ENCODE data around the gene ABHD16B.

The ABHD16B gene

DNA sequence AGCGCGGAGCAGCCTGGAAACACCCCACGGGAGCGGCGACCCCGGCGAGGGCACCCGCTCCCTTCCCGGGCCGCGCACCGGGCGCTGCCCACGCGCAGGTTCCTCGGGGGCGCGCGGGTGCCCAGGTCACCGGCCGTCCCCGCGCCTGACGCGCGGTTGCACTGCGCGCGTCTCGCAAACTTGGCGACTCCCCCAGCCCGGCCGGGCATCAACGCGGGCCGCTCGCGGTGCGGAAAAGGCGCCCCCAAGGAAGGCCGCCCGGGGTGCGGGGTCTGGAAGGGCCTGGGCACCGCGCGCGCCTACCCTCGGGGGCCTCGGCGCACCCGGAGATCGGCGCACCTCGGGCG is 29.7 kb upstream of the ABHD16B start:
- no peaks in the 10 kb centered on the region for H3K27me3 ChIP-seq (ENCODE audit: insufficient read depth, low read length, poor library complexity, severe bottlenecking)
- no peak overlapping the region for H3K4me3 ChIP-seq (ENCODE audit: low read length, poor library complexity, severe bottlenecking)
- H4K20me1 ChIP-seq (ENCODE audit: insufficient read depth, low read length, poor library complexity, severe bottlenecking), result no peaks in the 10 kb centered on the region
- no peak overlapping the region for H3K4me2 ChIP-seq (ENCODE audit: low read depth, low read length, poor library complexity, severe bottlenecking)
- TF ChIP-seq EZH2phosphoT487 (IDR thresholded peaks at IDR 0.05; ENCODE audit: borderline replicate concordance), result no peak
- TF ChIP-seq, protein P1, sequence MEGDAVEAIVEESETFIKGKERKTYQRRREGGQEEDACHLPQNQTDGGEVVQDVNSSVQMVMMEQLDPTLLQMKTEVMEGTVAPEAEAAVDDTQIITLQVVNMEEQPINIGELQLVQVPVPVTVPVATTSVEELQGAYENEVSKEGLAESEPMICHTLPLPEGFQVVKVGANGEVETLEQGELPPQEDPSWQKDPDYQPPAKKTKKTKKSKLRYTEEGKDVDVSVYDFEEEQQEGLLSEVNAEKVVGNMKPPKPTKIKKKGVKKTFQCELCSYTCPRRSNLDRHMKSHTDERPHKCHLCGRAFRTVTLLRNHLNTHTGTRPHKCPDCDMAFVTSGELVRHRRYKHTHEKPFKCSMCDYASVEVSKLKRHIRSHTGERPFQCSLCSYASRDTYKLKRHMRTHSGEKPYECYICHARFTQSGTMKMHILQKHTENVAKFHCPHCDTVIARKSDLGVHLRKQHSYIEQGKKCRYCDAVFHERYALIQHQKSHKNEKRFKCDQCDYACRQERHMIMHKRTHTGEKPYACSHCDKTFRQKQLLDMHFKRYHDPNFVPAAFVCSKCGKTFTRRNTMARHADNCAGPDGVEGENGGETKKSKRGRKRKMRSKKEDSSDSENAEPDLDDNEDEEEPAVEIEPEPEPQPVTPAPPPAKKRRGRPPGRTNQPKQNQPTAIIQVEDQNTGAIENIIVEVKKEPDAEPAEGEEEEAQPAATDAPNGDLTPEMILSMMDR (conservative IDR thresholded peaks at IDR 0.05; ENCODE audit: low read length), result no peak
- H3K36me3 ChIP-seq (ENCODE audit: insufficient read depth, low read length), result no peaks in the 10 kb centered on the region
- peaks cover 35% of the 10 kb centered on the region for H3K4me1 ChIP-seq (ENCODE audit: insufficient read depth, low read length, poor library complexity, severe bottlenecking)
- no peaks in the 10 kb centered on the region for H3K9me2 ChIP-seq (replicated peaks; ENCODE audit: low read depth, low read length)
- no peaks in the 10 kb centered on the region; the same call in 1 of the 2 replicates for H3F3A ChIP-seq (ENCODE audit: low read depth)
- H2AFZ ChIP-seq (ENCODE audit: low read length), result no peak overlapping the region
- no peak overlapping the region for H3K9ac ChIP-seq (ENCODE audit: low read depth, low read length, poor library complexity, severe bottlenecking)
- peaks cover 5% of the 10 kb centered on the region; the same call in 1 of the 2 replicates for H3K79me2 ChIP-seq (ENCODE audit: insufficient read depth, low read length)
- no peaks in the 10 kb centered on the region for H3K9me3 ChIP-seq (ENCODE audit: insufficient read depth, low read depth, low read length)

DNA sequence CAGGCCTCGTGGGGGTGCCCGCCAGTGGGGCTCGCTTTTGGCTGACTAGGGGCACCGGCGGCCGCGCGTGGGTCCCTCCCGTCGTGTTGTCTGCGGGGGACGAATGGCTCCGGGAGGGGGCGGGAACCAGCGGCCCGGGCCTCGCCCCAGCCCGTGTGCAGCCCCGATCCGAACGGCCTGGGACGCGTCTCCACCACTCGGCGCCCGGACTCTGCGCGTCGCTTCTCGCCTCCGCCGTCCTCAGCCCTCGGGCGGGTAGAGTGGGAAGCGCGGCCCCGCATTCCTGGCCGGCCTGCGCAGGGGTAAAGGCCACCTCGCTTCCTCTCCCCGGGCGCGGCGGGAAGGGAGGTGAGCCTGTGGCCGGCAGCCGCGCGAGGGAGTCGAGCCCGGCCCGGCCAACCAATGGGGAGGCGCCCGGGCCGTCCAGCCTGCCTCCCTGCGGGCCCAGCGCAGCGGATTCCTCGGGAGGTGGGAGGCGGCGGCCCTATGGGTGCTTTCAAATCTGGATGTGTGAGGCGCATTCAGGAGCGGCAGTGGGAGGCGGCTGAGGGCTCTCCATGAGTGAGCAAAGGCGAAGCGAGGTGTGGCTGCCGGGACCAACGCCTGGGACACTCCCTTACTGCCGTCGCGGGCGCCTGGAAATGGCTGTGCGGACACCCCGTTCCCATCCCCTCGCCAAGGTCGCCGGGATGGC is 29.2 kb upstream of the ABHD16B start:
- no peaks in the 10 kb centered on the region for H4K20me1 ChIP-seq (ENCODE audit: insufficient read depth, low read length, poor library complexity, severe bottlenecking)
- H3K79me2 ChIP-seq (ENCODE audit: insufficient read depth, low read length), result peaks cover 5% of the 10 kb centered on the region; the same call in 1 of the 2 replicates
- no peaks in the 10 kb centered on the region for H3K9me2 ChIP-seq (replicated peaks; ENCODE audit: low read depth, low read length)
- H3K4me1 ChIP-seq (ENCODE audit: insufficient read depth, low read length, poor library complexity, severe bottlenecking), result peaks cover 36% of the 10 kb centered on the region
- H3F3A ChIP-seq (ENCODE audit: low read depth), result no peaks in the 10 kb centered on the region; the same call in 1 of the 2 replicates
- no peaks in the 10 kb centered on the region for H3K27me3 ChIP-seq (ENCODE audit: insufficient read depth, low read length, poor library complexity, severe bottlenecking)
- H3K4me3 ChIP-seq (ENCODE audit: low read length, poor library complexity, severe bottlenecking), result no peak overlapping the region
- TF ChIP-seq, protein P1 (conservative IDR thresholded peaks at IDR 0.05; ENCODE audit: low read length), result no peak
- TF ChIP-seq EZH2phosphoT487 (IDR thresholded peaks at IDR 0.05; ENCODE audit: borderline replicate concordance), result no peak
- no peaks in the 10 kb centered on the region for H3K9me3 ChIP-seq (ENCODE audit: insufficient read depth, low read depth, low read length)
- H2AFZ ChIP-seq (ENCODE audit: low read length), result no peak overlapping the region
- H3K36me3 ChIP-seq (ENCODE audit: insufficient read depth, low read length), result no peaks in the 10 kb centered on the region
- no peak overlapping the region for H3K9ac ChIP-seq (ENCODE audit: low read depth, low read length, poor library complexity, severe bottlenecking)
- no peak overlapping the region for H3K4me2 ChIP-seq (ENCODE audit: low read depth, low read length, poor library complexity, severe bottlenecking)

DNA sequence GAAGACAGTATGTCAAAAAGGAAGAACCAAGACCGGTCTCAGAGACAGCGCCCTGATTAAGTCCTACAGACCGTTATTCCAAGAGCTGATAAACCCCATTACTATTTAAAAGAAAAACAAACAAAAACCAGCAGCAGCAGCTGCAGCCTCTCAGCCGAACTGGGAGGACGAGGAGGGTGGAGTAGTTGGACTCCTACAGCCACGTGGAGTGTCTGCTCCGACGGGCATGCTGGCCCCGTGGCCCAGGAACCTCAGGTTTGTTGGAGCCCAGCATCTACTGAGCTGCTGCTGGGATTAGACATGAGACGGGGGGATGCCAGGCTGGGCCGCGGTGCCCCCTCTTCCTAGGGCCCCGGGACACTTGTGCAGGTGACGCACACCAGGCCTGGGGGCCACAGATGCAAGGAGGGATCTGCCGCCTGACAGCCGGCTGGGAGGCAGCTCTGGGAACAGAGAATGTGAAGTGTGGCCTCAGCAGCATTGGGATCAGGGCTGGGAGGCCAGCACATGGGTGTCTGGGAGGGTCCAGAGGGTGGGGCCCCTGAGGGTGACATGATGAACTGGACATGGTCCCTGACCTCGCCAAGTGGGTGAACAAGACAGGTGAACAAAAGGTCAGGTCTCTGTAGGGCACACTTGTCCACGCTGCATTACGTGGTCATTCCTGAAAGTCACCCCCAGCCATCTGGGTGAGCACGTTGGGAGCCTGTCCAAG is 27.4 kb upstream of the ABHD16B start:
- Histone ChIP-seq H3K36me3 (ENCODE audit: insufficient read depth, low read length) (no peaks in the 10 kb centered on the region), H3K9me3 (ENCODE audit: insufficient read depth, low read depth, low read length) (no peaks in the 10 kb centered on the region), H3F3A (ENCODE audit: low read depth) (no peaks in the 10 kb centered on the region; the same call in 1 of the 2 replicates), H3K4me3 (ENCODE audit: low read length, poor library complexity, severe bottlenecking) (no peak overlapping the region), H3K9me2 (replicated peaks; ENCODE audit: low read depth, low read length) (no peaks in the 10 kb centered on the region), H3K79me2 (ENCODE audit: insufficient read depth, low read length) (peaks cover 4% of the 10 kb centered on the region; the same call in 1 of the 2 replicates), H2AFZ (ENCODE audit: low read length) (no peak overlapping the region), H3K9ac (ENCODE audit: low read depth, low read length, poor library complexity, severe bottlenecking) (no peak overlapping the region), H3K27me3 (ENCODE audit: insufficient read depth, low read length, poor library complexity, severe bottlenecking) (no peaks in the 10 kb centered on the region), H4K20me1 (ENCODE audit: insufficient read depth, low read length, poor library complexity, severe bottlenecking) (no peaks in the 10 kb centered on the region), H3K4me1 (ENCODE audit: insufficient read depth, low read length, poor library complexity, severe bottlenecking) (peaks cover 36% of the 10 kb centered on the region), H3K4me2 (ENCODE audit: low read depth, low read length, poor library complexity, severe bottlenecking) (no peak overlapping the region)
- TF ChIP-seq EZH2phosphoT487 (IDR thresholded peaks at IDR 0.05; ENCODE audit: borderline replicate concordance), result no peak
- TF ChIP-seq, protein P1 (conservative IDR thresholded peaks at IDR 0.05; ENCODE audit: low read length), result no peak
